Upper lobe of left lung (tissue), 6 donors: ENCODE results near the gene MOAP1. TPM values are rescaled to one million over a fixed set of nuclear protein-coding genes. Genes with fewer than 3 reads are reported as not detected.

ENCODE experiments used
- ATAC-seq, 2 donors: fragments of 200-7000 bp; cut with Tn5 transposase; one replicate each; pipeline ENCODE4 v1.9.1; 2022; ENCODE audit warnings: mild to moderate bottlenecking in 2 of 2, moderate library complexity in 2 of 2; ENCODE audit not compliant: low FRiP score in 2 of 2
- DNase-seq, 2 donors: peaks; one replicate each; pipeline ENCODE4 v3.0.0-alpha.2; 2019 to 2020
- H3K27ac ChIP-seq, 4 donors: fragments of 200-600 bp; sonication (generic); one replicate each; pipeline ENCODE4 v1.5.1; 2016 to 2019
- H3K27me3 ChIP-seq, 4 donors: fragments of 200-600 bp; sonication (generic); one replicate each; pipeline ENCODE4 v1.5.1; 2017 to 2019
- H3K36me3 ChIP-seq, 4 donors: fragments of 200-600 bp; sonication (generic); one replicate each; pipeline ENCODE4 v1.5.1; 2016 to 2019
- H3K4me1 ChIP-seq, 4 donors: fragments of 200-600 bp; sonication (generic); one replicate each; pipeline ENCODE4 v1.5.1; 2018 to 2019
- H3K4me3 ChIP-seq, 4 donors: fragments of 200-600 bp; sonication (generic); one replicate each; pipeline ENCODE4 v1.5.1; 2017 to 2019; ENCODE audit warnings: mild to moderate bottlenecking in 2 of 4, moderate library complexity in 1 of 4
- H3K9me3 ChIP-seq, 4 donors: fragments of 200-600 bp; sonication (generic); one replicate each; pipeline ENCODE4 v1.5.1; 2018 to 2019
- EP300 ChIP-seq, 4 donors: sonication (generic); formaldehyde crosslinking; IDR thresholded peaks; one replicate each; pipeline ENCODE4 v1.5.1; 2017; ENCODE audit warnings: antibody characterized with exemption in 4 of 4, control low read depth in 2 of 4
- POLR2A ChIP-seq, 4 donors: fragments of 450-650 bp; IDR thresholded peaks; one replicate each; pipeline ENCODE4 v1.5.1; 2016 to 2017; ENCODE audit warnings: antibody characterized with exemption in 4 of 4, mild to moderate bottlenecking in 2 of 4
- POLR2AphosphoS5 ChIP-seq, 2 donors: sonication (generic); formaldehyde crosslinking; IDR thresholded peaks; one replicate each; pipeline ENCODE4 v1.5.1; 2017; ENCODE audit warnings: antibody characterized with exemption in 2 of 2
- WGBS, 2 donors: methylation state at CpG; one replicate each; pipeline ENCODE4 v1.1.5; 2017 to 2018; 5-methylcytosine and 5-hydroxymethylcytosine counted together
- total RNA-seq, 6 donors: library from RNA; depleted of rRNA in 4 of 6; stranded (reverse); fragments of >200 nt in 4 of 6; gene quantifications; one replicate each; pipeline versions ENCODE4 v1.1.0 to v1.2.1, GENCODE V29; 2016 to 2021
- TF ChIP-seq, protein P1 (sequence below), 6 experiments: fragments of 450-650 bp in 4 of 6; fragments of 200-600 bp in 2 of 6; sonication (generic) in 2 of 6; IDR thresholded peaks; one replicate each; pipeline ENCODE4 v1.5.1; 2016 to 2019; ENCODE audit warnings: antibody characterized with exemption in 6 of 6
- donor health status: DM: no; HTN: no; CAD: no; lungs with moderate emphysema.
- donor health status: DM: no; HTN: yes; CAD: no; lungs with severe emphysema.

MOAP1 gene
- total RNA-seq, 6 donors from 2014 or later, result 14.7 to 43.8 (median 36.4) TPM

DNA sequence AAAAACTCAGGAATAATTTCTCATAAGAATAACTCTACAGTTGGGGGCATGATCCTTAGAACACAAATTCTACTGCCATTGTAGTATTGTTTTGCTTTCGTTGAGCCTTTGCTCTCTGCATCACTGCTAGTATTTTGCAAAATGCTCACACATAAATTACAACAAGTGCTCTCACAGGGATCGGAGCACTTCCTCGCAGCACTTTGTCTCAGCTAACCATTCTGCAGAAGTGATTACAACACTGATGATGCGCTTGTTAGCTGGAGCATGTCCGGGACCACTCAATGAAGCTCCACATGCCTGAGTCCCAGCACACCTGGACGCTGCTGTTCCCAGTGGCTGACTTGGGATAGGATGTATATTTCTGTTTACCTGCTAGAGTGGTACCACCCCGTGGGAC is 31.6 kb downstream of the MOAP1 start:
- Histone ChIP-seq H3K4me1 (peaks cover 0 to 10% (median 7%) of the 10 kb centered on the region in 4 donors), H3K36me3 (no peaks in the 10 kb centered on the region), H3K27me3 (no peaks in the 10 kb centered on the region), H3K4me3 (no peak overlapping the region), H3K9me3 (no peaks in the 10 kb centered on the region), H3K27ac (no peak overlapping the region)
- 64 to 82% methylated on average over 7 of the region's 7 CpGs for WGBS, 2 donors
- TF ChIP-seq POLR2AphosphoS5 (IDR thresholded peaks at IDR 0.05) (no peak), EP300 (IDR thresholded peaks at IDR 0.05) (no peak), POLR2A (IDR thresholded peaks at IDR 0.05) (no peak)
- TF ChIP-seq, protein P1, sequence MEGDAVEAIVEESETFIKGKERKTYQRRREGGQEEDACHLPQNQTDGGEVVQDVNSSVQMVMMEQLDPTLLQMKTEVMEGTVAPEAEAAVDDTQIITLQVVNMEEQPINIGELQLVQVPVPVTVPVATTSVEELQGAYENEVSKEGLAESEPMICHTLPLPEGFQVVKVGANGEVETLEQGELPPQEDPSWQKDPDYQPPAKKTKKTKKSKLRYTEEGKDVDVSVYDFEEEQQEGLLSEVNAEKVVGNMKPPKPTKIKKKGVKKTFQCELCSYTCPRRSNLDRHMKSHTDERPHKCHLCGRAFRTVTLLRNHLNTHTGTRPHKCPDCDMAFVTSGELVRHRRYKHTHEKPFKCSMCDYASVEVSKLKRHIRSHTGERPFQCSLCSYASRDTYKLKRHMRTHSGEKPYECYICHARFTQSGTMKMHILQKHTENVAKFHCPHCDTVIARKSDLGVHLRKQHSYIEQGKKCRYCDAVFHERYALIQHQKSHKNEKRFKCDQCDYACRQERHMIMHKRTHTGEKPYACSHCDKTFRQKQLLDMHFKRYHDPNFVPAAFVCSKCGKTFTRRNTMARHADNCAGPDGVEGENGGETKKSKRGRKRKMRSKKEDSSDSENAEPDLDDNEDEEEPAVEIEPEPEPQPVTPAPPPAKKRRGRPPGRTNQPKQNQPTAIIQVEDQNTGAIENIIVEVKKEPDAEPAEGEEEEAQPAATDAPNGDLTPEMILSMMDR (IDR thresholded peaks at IDR 0.05), result no peak
- no peak for ATAC-seq
- DNase-seq, result no peak

DNA sequence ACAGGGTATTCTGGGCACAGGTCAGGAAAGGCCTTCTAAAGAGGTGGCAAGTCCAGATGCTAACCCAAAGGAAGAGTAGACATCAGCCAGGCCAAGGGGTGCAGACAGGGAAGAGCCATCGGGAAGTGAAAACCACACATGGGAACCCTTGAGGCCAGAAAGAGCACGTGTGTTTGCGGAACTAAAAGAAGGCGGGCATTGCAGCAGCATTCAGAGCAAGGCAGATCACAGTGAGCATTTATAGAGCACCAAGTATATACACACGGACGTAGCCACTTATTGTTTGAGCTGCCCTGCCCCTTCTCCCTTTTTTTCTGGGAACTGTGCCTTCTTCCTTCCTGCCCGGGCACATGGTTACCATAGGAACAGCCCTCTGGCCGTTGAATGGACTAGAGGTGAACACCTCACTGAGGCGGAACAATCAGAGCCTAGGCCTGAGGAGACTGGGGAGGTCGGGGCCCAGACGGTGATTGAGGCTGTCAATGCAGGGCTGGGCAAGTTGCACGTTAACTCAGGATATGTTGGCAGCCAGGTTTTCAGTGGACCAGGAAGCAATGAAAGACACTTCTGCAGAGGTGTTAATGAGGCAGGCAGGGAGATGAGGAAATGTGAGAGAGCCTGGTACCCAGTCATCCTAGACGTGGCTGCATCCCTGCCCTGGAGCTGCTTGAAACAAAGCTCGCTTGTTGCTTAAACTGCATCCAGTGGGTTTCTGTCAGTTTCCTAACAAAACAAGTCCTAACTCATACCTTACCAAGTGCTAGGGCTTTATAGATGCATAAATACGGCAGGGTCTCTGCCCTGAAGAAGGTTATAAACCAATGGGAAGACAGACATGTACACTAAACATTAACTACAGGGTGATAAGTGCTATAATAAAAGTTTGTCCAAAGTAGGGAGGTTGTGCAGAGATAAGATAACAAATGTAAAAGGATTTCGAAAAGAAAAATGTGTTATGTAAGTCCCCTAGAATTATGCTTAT is 34.2 kb downstream of the MOAP1 start:
- H3K27me3 ChIP-seq, result no peaks in the 10 kb centered on the region
- no peak for TF ChIP-seq POLR2A (IDR thresholded peaks at IDR 0.05)
- TF ChIP-seq POLR2AphosphoS5 (IDR thresholded peaks at IDR 0.05), result no peak
- TF ChIP-seq, protein P1 (IDR thresholded peaks at IDR 0.05), result no peak
- TF ChIP-seq EP300 (IDR thresholded peaks at IDR 0.05), result no peak
- peak overlapping the region in 1 of 4 donors; percentile 4 for H3K4me3 ChIP-seq
- DNase-seq (peak in 1 of 2 donors; percentile 56), ATAC-seq (peak; percentile 50 to 78)
- WGBS, 2 donors, result 33 to 39% methylated on average over 15 to 16 of the region's 16 CpGs
- no peak overlapping the region for H3K27ac ChIP-seq
- peaks cover 0 to 10% (median 7%) of the 10 kb centered on the region in 4 donors for H3K4me1 ChIP-seq
- no peaks in the 10 kb centered on the region for H3K36me3 ChIP-seq
- no peaks in the 10 kb centered on the region for H3K9me3 ChIP-seq

DNA sequence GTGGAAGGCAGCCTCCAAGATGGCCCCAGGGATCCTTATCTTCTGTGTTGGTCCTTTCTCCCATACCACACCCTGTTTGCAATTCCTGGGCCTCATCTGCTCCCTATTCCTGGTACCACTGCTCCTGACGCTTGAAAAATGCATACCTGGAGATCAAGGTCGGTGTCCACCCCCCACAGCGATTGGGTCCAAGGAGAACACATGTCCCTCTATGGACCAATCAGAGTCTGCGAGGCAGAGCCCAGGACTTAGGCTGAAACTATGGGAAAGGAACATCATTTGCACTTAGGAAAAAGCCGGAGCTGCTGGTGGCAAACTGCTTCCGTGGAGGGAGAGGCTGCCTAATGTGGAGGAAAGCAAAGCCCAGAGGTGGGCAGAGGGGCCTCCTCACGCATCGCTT is 35.7 kb downstream of the MOAP1 start:
- H3K4me1 ChIP-seq, result peaks cover 0 to 10% (median 7%) of the 10 kb centered on the region in 4 donors
- H3K27ac ChIP-seq, result no peak overlapping the region
- TF ChIP-seq, protein P1 (IDR thresholded peaks at IDR 0.05), result no peak
- TF ChIP-seq POLR2AphosphoS5 (IDR thresholded peaks at IDR 0.05) (no peak), POLR2A (IDR thresholded peaks at IDR 0.05) (no peak), EP300 (IDR thresholded peaks at IDR 0.05) (no peak)
- no peaks in the 10 kb centered on the region for H3K9me3 ChIP-seq
- H3K27me3 ChIP-seq, result no peaks in the 10 kb centered on the region
- 92 to 93% methylated on average over 8 of the region's 8 CpGs for WGBS, 2 donors
- no peak overlapping the region for H3K4me3 ChIP-seq
- DNase-seq (no peak), ATAC-seq (no peak)
- H3K36me3 ChIP-seq, result no peaks in the 10 kb centered on the region

DNA sequence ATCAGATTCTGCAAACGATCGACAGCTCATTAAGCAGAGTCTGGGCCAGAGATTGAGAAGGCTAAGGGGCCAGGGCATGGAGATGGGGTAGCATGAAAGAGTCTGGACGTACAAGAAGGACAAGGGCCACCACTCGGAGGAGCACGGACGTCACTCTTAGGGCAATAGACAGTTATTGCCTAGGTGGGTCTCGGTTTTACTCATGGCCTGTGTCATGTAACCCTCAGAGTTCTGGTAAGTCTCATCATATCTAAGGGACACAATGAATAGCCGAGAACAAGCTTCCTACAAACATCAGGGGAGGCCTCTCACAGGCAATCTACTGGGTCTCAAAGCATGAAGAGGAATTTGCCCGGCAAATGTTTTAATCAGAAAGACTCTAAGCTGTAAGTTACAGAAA is 38.6 kb downstream of the MOAP1 start:
- peaks cover 0 to 8% (median 7%) of the 10 kb centered on the region in 4 donors for H3K4me1 ChIP-seq
- no peaks in the 10 kb centered on the region for H3K36me3 ChIP-seq
- DNase-seq (no peak), ATAC-seq (no peak)
- no peaks in the 10 kb centered on the region for H3K27me3 ChIP-seq
- TF ChIP-seq, protein P1 (IDR thresholded peaks at IDR 0.05), result no peak
- TF ChIP-seq EP300 (IDR thresholded peaks at IDR 0.05) (no peak), POLR2A (IDR thresholded peaks at IDR 0.05) (no peak), POLR2AphosphoS5 (IDR thresholded peaks at IDR 0.05) (no peak)
- H3K9me3 ChIP-seq, result no peaks in the 10 kb centered on the region
- H3K27ac ChIP-seq, result no peak overlapping the region
- H3K4me3 ChIP-seq, result no peak overlapping the region
- 77 to 79% methylated on average over 9 of the region's 9 CpGs for WGBS, 2 donors
